Testis (tissue), 3 donors: Measurements from ENCODE around the gene JAKMIP3. TPM values are rescaled to one million over a fixed set of nuclear protein-coding genes. Genes with fewer than 3 reads are reported as not detected.

Experiments
- DNase-seq: peaks from one replicate; pipeline ENCODE4 v3.0.0-alpha.2; 2019
- H3K27ac ChIP-seq, 2 donors: fragments of 200-600 bp; sonication (generic); one replicate each; pipeline ENCODE4 v1.5.1; 2019
- H3K27me3 ChIP-seq: fragments of 200-600 bp; sonication (generic); one replicate; pipeline ENCODE4 v1.5.1; 2019
- H3K36me3 ChIP-seq: fragments of 200-600 bp; sonication (generic); one replicate; pipeline ENCODE4 v1.5.1; 2017; ENCODE audit warnings: low read depth; ENCODE audit errors: missing control alignments
- H3K4me1 ChIP-seq: fragments of 200-600 bp; sonication (generic); one replicate; pipeline ENCODE4 v1.5.1; 2019
- H3K4me3 ChIP-seq, 2 donors: fragments of 200-600 bp; sonication (generic); one replicate each; pipeline ENCODE4 v1.5.1; 2017 to 2019
- H3K9me3 ChIP-seq: fragments of 200-600 bp; sonication (generic); one replicate; pipeline ENCODE4 v1.5.1; 2017
- POLR2A ChIP-seq: fragments of 450-650 bp; IDR thresholded peaks from one replicate; pipeline ENCODE4 v1.6.1; 2017; ENCODE audit warnings: antibody characterized with exemption, mild to moderate bottlenecking, moderate library complexity
- WGBS, 2 donors: methylation state at CpG; one replicate each; pipeline ENCODE4 v1.1.5; 2018; 5-methylcytosine and 5-hydroxymethylcytosine counted together
- intact Hi-C: fragments of 100-400 bp; cut with DNase I; formaldehyde crosslinking; loops from one replicate; pipeline ENCODE4 v1.15.1; 2023; ENCODE audit warnings: low total_unique reads
- polyA plus RNA-seq: library from polyadenylated mRNA; stranded (reverse); fragments of 350-450 nt; fragmentation: Illumina TruSeq; extraction: RNeasy Lipid Tissue Mini Kit (QIAGEN cat#74804); gene quantifications from one replicate; pipeline ENCODE4 v1.2.3, GENCODE V29; 2014; ENCODE audit warnings: low read depth, low replicate concordance; ENCODE audit not compliant: insufficient read depth
- total RNA-seq, 2 donors: library from RNA; depleted of rRNA; stranded (reverse); fragments of >200 nt; gene quantifications; one replicate each; pipeline ENCODE4 v1.2.3, GENCODE V29; 2016
- TF ChIP-seq, protein P1 (sequence below), 3 experiments: fragments of 450-650 bp in 2 of 3; fragments of 200-600 bp in 1 of 3; sonication (generic) in 1 of 3; IDR thresholded peaks; one replicate each; pipeline ENCODE4 v1.5.1; 2016 to 2019; ENCODE audit warnings: antibody characterized with exemption in 3 of 3, mild to moderate bottlenecking in 2 of 3, moderate library complexity in 1 of 3

JAKMIP3 gene
- total and polyA plus RNA-seq, 3 donors from 2014 or later = 1.3 to 4.6 (median 3.3) TPM

GRCh38 chr10:132100556-132101349 lies 35.0 kb downstream of the JAKMIP3 start:
- WGBS, 2 donors = 85 to 91% methylated on average over 27 of the region's 27 CpGs
- intact Hi-C loops = no loop called here
- Histone ChIP-seq H3K27me3 (no peaks in the 10 kb centered on the region), H3K27ac (no peak overlapping the region), H3K36me3 (no peaks in the 10 kb centered on the region), H3K9me3 (no peaks in the 10 kb centered on the region), H3K4me1 (no peaks in the 10 kb centered on the region), H3K4me3 (no peak overlapping the region)
- TF ChIP-seq, protein P1, sequence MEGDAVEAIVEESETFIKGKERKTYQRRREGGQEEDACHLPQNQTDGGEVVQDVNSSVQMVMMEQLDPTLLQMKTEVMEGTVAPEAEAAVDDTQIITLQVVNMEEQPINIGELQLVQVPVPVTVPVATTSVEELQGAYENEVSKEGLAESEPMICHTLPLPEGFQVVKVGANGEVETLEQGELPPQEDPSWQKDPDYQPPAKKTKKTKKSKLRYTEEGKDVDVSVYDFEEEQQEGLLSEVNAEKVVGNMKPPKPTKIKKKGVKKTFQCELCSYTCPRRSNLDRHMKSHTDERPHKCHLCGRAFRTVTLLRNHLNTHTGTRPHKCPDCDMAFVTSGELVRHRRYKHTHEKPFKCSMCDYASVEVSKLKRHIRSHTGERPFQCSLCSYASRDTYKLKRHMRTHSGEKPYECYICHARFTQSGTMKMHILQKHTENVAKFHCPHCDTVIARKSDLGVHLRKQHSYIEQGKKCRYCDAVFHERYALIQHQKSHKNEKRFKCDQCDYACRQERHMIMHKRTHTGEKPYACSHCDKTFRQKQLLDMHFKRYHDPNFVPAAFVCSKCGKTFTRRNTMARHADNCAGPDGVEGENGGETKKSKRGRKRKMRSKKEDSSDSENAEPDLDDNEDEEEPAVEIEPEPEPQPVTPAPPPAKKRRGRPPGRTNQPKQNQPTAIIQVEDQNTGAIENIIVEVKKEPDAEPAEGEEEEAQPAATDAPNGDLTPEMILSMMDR (IDR thresholded peaks at IDR 0.05) = no peak
- TF ChIP-seq POLR2A = no peak
- DNase-seq = peak; percentile 8

- no peaks in the 10 kb centered on the region for H3K27me3 ChIP-seq
- intact Hi-C loops = no loop called here
- H3K4me1 ChIP-seq = no peaks in the 10 kb centered on the region
- DNase-seq = peak; percentile 2
- no peaks in the 10 kb centered on the region for H3K9me3 ChIP-seq
- 76 to 82% methylated on average over 10 of the region's 10 CpGs for WGBS, 2 donors
- H3K27ac ChIP-seq = no peak overlapping the region
- H3K4me3 ChIP-seq = no peak overlapping the region
- H3K36me3 ChIP-seq = no peaks in the 10 kb centered on the region
- TF ChIP-seq POLR2A = no peak
- TF ChIP-seq, protein P1 (IDR thresholded peaks at IDR 0.05) = no peak
Observed at GRCh38 chr10:132101529-132101928, 35.8 kb downstream of the JAKMIP3 start.

DNA sequence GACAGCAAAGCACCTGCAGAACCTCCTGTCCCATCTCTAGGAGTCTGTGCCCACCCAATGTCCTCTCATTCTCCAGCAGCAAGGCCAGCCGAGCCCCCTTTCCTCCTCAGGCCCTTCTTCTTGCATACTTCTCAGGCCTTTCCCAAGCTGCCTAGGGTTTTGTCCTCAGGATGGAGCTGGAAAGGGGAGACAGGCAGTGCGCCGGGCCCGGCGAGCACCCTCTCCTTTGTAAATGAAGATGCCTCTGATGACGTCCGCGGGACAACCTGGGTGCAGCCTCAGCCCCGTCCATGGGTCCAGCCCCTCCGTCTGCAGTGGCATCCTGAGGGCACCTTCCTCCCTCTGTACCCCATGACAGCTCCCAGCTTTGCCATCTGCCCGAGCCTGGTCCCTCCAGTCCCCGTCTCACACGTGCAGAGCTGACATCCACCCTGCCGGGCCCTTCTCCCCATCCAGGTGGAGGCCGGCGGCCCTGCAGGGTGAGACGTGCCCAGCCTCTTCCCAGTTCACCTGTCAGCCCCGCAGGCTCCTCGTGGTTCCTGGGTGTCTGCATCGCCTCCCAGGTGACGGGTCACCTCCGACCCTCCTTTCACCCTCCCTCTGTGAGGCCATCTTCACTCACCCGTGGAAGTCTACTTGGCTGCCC lies 36.4 kb downstream of the JAKMIP3 start:
- H3K27me3 ChIP-seq = no peaks in the 10 kb centered on the region
- H3K36me3 ChIP-seq = no peaks in the 10 kb centered on the region
- no peaks in the 10 kb centered on the region for H3K9me3 ChIP-seq
- no peaks in the 10 kb centered on the region for H3K4me1 ChIP-seq
- H3K27ac ChIP-seq = no peak overlapping the region
- WGBS, 2 donors = 77 to 87% methylated on average over 17 to 22 of the region's 23 CpGs
- H3K4me3 ChIP-seq = no peak overlapping the region
- intact Hi-C loops = no loop called here
- peak; percentile 7 for DNase-seq
- TF ChIP-seq, protein P1 (IDR thresholded peaks at IDR 0.05) = no peak
- no peak for TF ChIP-seq POLR2A

DNA sequence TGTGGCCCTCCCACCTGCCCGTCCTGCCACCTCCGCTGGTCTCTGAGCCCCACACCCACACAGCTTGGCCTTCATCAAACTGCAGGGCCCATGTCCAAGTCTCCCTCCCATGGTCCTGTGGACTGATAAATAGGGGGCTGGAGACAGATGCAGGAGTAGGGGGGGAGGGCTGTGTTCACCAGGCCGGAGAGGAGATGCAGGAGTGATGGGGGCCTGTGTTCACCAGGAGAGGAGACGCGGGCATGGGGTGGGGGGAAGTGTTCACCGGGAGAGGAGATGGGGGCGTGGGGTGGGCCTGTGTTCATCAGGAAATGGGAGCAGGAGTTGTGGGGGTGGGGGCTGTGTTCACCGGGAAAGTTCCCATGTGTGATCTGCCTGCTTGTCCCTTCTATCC lies 37.0 kb downstream of the JAKMIP3 start:
- no peaks in the 10 kb centered on the region for H3K4me1 ChIP-seq
- H3K9me3 ChIP-seq = no peaks in the 10 kb centered on the region
- no peak overlapping the region for H3K27ac ChIP-seq
- no peaks in the 10 kb centered on the region for H3K36me3 ChIP-seq
- TF ChIP-seq, protein P1 (IDR thresholded peaks at IDR 0.05) = no peak
- TF ChIP-seq POLR2A = no peak
- no peak overlapping the region for H3K4me3 ChIP-seq
- WGBS, 2 donors = 74 to 96% methylated on average over 8 of the region's 8 CpGs
- no peaks in the 10 kb centered on the region for H3K27me3 ChIP-seq
- intact Hi-C loops = no loop called here
- no peak for DNase-seq
